GM20431 (cell line): ENCODE measurements around the gene ADAMTS17.

Experiments
- in situ Hi-C: fragments of 300-500 bp; cut with MseI, MboI; formaldehyde crosslinking; loops from one replicate; pipeline ENCODE4 v1.15.0; 2020; ENCODE audit warnings: low sequenced_read_pairs; ENCODE audit not compliant: unreplicated experiment

Gene ADAMTS17

DNA sequence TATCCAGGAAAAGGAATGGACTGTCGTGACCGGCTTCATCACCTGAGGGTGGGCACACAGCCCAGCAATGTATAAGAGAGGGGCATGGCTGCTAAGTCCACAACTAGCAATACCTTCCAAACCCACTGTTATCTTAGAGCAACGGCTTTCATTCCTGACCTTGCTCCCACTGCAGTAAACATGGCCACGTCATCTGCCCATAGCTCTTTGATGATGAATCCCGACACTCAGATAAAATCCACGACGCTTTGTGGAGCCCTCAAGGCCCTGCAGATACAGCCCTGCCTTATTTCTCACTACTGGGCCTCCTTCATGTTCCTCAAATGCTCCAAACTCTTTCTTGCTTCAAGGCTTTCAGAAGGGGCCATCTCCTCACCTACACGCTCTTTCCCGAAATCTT, 114.0 kb downstream of the ADAMTS17 start:
- in situ Hi-C loops: no loop called here

- in situ Hi-C loops: no loop called here
These were observed 115.7 kb downstream of the ADAMTS17 start for GRCh38 chr15:100226107-100226506.

GRCh38 chr15:100224206-100225185, 117.3 kb downstream of the ADAMTS17 start:
- in situ Hi-C loops: no loop called here

DNA sequence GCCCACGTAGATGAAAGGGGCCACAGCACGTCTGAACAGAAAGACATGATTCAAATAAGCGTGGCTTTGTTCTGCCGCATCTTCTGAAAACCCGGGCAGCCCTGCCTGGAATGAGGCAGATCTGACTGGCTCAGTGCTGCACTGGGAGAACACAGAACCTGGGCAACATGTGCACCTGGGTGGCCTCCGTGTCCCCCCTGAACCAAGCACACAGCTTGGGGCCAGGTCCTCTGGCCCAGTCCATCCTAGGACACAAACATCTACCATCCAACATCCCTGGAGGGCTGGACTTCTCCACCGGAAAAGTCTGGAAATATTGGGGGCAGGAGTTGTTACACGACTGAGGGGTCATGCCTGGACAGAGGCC, 119.4 kb downstream of the ADAMTS17 start:
- in situ Hi-C loops: no loop called here

GRCh38 chr15:100221471-100222348, 120.1 kb downstream of the ADAMTS17 start:
- in situ Hi-C loops: no loop called here

- in situ Hi-C loops: no loop called here
These were observed 121.6 kb downstream of the ADAMTS17 start for GRCh38 chr15:100220058-100220768.

- in situ Hi-C loops: no loop called here
These were observed 123.3 kb downstream of the ADAMTS17 start for GRCh38 chr15:100218434-100218833.

DNA sequence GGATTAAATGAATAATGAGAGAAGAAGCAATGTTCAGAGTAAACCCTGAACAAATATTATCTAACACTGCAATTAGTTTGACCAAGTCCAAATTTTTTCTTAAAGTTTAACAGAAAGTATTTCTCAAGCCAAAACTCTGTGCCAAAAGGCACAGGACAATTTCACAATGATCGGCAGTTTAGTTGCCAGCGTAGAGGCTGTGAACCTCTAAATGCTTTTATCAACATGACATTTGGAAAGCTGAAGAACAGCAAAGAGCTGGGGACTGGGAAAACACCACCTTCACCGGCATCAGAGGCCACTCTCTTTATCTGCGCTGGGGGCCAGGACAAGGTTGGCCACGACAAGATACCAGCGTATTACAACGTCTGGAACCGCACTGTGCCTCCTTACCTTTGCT, 125.6 kb downstream of the ADAMTS17 start:
- in situ Hi-C loops: no loop called here

DNA sequence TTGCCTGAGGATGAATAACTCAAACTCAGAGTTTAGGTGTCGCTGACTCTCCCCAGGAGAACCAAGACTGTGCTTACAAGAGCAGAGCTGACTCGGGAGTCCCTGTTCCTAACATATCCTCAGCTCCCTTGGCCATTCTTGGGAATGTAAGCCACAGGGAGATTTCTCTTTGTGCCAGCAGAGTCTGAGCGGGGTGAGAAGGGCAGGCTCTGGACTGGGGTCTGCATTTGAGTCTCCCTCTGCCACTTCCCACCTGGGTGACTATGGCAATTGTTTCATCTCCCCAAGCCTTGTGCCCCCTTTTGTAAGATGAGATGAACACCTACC, 126.0 kb downstream of the ADAMTS17 start:
- in situ Hi-C loops: no loop called here

- in situ Hi-C loops: no loop called here
These were observed 126.5 kb downstream of the ADAMTS17 start for GRCh38 chr15:100215031-100215842.

- in situ Hi-C loops: no loop called here
These were observed 129.6 kb downstream of the ADAMTS17 start for GRCh38 chr15:100211855-100212850.

DNA sequence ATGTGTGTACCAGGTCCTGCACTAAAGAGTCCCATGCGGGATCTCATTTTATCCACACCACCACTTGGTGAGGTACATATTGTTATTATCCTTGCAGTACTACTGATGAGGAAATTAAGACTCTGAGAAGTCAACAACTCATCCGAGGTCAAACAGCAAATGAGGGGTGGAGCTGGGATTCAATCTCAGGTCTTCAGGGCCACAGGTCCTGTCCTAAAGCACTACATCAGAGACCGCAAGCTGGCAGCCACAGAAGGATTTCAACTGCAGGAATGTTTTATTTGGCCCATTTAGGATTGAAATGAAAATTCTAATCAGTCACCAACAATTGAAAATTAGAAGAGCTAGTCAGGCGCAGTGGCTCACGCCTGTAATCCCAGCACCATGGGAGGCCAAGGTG, 131.4 kb downstream of the ADAMTS17 start:
- in situ Hi-C loops: no loop called here

- in situ Hi-C loops: no loop called here
These were observed 132.7 kb downstream of the ADAMTS17 start for GRCh38 chr15:100208921-100209603.

GRCh38 chr15:100207053-100207452, 134.7 kb downstream of the ADAMTS17 start:
- in situ Hi-C loops: no loop called here

- in situ Hi-C loops: no loop called here
These were observed 135.1 kb downstream of the ADAMTS17 start for GRCh38 chr15:100206643-100207042.

GRCh38 chr15:100205549-100206295, 136.1 kb downstream of the ADAMTS17 start:
- in situ Hi-C loops: no loop called here

GRCh38 chr15:100204771-100205170, 137.0 kb downstream of the ADAMTS17 start:
- in situ Hi-C loops: no loop called here
